ENCODE results near the gene NFASC.

The NFASC gene

DNA sequence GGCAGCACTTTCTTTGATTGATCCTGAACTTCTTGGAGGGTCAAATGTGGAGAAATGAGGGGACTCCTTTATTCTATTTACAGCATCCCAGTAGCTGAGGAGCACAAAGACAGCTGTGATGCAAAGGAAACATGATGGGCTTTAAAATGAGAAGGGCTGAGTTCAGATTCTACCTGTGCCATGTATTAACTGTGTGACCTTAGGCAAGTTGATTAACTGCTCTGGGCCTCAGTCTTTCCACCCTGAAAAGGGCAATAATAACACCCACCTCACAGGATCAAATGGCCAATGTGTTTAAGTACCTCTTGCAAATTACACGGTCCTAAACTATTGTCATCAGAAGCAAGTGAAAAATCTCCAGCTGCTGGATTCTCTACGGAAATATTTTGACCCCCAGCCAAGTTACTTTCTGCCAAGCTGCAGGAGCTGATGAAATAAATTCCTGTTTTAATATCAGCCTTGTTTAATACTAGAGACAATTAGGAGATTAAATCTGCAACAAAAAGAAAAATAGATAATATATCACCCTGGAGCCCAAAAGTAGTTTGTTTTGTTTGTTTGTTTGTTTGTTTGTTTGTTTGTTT, 197.9 kb downstream of the NFASC start:
- no peak overlapping the region for H3K4me2 ChIP-seq (ENCODE audit: low read length)
- no peak overlapping the region for H3K14ac ChIP-seq (ENCODE audit: low read length)
- no peaks in the 10 kb centered on the region for H3K4me1 ChIP-seq (ENCODE audit: control insufficient read depth in 1 of 2, insufficient read depth in 2 of 2, low read length in 2 of 2)
- no peak overlapping the region for H2BK12ac ChIP-seq (ENCODE audit: low read length)
- H4K91ac ChIP-seq (ENCODE audit: low read depth, low read length), result no peak overlapping the region
- H3K4me3 ChIP-seq (ENCODE audit: low read depth, low read length), result no peak overlapping the region
- H3K36me3 ChIP-seq (ENCODE audit: control insufficient read depth in 1 of 2, insufficient read depth in 2 of 2, low read length in 2 of 2), result no peaks in the 10 kb centered on the region
- DNase-seq, result no peak
- no peak overlapping the region for H3K18ac ChIP-seq (ENCODE audit: low read length)
- H3K27ac ChIP-seq (ENCODE audit: low read depth, low read length), result no peak overlapping the region
- no peak overlapping the region for H3K9ac ChIP-seq (ENCODE audit: low read length)
- H3K23ac ChIP-seq (ENCODE audit: low read length), result no peak overlapping the region
- H2BK120ac ChIP-seq (ENCODE audit: insufficient read depth, low read length, poor library complexity), result no peak overlapping the region
- H3K27me3 ChIP-seq (ENCODE audit: insufficient read depth, low read length), result no peaks in the 10 kb centered on the region
- peaks cover 2% of the 10 kb centered on the region for H3K9me3 ChIP-seq (ENCODE audit: insufficient read depth, low read depth, low read length)
- WGBS (ENCODE audit: extremely low coverage, insufficient coverage, insufficient read length), result no CpG with 5 or more reads among the region's 2 CpGs
- H3K79me2 ChIP-seq (ENCODE audit: control insufficient read depth, insufficient read depth, low read length, poor library complexity), result no peaks in the 10 kb centered on the region
- no peaks in the 10 kb centered on the region for H3K79me1 ChIP-seq (ENCODE audit: low read length)
- H2BK5ac ChIP-seq (ENCODE audit: low read depth, low read length, poor library complexity), result no peak overlapping the region
- H4K12ac ChIP-seq (ENCODE audit: low read depth, low read length), result no peak overlapping the region
- H3K4ac ChIP-seq (ENCODE audit: low read depth, low read length), result no peak overlapping the region
- no peak overlapping the region for H2AFZ ChIP-seq (ENCODE audit: insufficient read depth, low read length, poor library complexity)
- no peak overlapping the region for H4K8ac ChIP-seq (ENCODE audit: low read depth, low read length)
- no peak overlapping the region for H2AK5ac ChIP-seq (ENCODE audit: low read length)

DNA sequence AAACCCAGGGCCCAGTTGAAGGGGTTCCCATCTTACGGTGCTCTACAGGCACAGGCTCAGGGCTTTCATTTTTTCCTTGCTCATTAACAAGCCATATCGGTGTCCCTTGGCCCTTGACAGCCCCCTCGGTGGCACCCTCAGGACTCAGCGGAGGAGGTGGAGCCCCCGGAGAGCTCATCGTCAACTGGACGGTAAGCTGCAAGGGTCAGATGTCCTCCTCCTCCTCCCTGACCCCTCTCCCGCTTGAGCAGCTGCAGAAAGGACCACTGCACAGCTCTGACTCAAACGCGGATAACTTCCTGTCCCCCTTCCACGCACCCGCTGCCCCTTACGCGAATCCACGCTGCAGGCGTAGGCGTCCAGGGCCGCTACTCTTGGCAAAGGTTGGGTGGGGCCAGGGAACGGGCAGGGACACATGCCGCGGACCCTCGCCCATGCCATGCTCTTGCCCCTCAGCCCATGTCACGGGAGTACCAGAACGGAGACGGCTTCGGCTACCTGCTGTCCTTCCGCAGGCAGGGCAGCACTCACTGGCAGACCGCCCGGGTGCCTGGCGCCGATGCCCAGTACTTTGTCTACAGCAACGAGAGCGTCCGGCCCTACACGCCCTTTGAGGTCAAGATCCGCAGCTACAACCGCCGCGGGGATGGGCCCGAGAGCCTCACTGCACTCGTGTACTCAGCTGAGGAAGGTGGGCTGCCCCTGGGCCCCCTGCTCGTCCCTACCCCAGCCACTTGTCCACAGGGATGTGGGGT, 198.9 kb downstream of the NFASC start:
- no peak overlapping the region for H2BK5ac ChIP-seq (ENCODE audit: low read depth, low read length, poor library complexity)
- no peaks in the 10 kb centered on the region for H3K36me3 ChIP-seq (ENCODE audit: control insufficient read depth in 1 of 2, insufficient read depth in 2 of 2, low read length in 2 of 2)
- peaks cover 3% of the 10 kb centered on the region for H3K9me3 ChIP-seq (ENCODE audit: insufficient read depth, low read depth, low read length)
- H3K4me1 ChIP-seq (ENCODE audit: control insufficient read depth in 1 of 2, insufficient read depth in 2 of 2, low read length in 2 of 2), result no peaks in the 10 kb centered on the region
- no peak overlapping the region for H3K14ac ChIP-seq (ENCODE audit: low read length)
- no peak overlapping the region for H3K27ac ChIP-seq (ENCODE audit: low read depth, low read length)
- H3K4me3 ChIP-seq (ENCODE audit: low read depth, low read length), result no peak overlapping the region
- no peak overlapping the region for H2AK5ac ChIP-seq (ENCODE audit: low read length)
- no peaks in the 10 kb centered on the region for H3K79me2 ChIP-seq (ENCODE audit: control insufficient read depth, insufficient read depth, low read length, poor library complexity)
- no peak overlapping the region for H4K8ac ChIP-seq (ENCODE audit: low read depth, low read length)
- H3K27me3 ChIP-seq (ENCODE audit: insufficient read depth, low read length), result no peaks in the 10 kb centered on the region
- H3K79me1 ChIP-seq (ENCODE audit: low read length), result no peaks in the 10 kb centered on the region
- no peak overlapping the region for H2AFZ ChIP-seq (ENCODE audit: insufficient read depth, low read length, poor library complexity)
- no peak overlapping the region for H3K4ac ChIP-seq (ENCODE audit: low read depth, low read length)
- no peak overlapping the region for H3K18ac ChIP-seq (ENCODE audit: low read length)
- H4K12ac ChIP-seq (ENCODE audit: low read depth, low read length), result no peak overlapping the region
- H2BK120ac ChIP-seq (ENCODE audit: insufficient read depth, low read length, poor library complexity), result no peak overlapping the region
- H3K23ac ChIP-seq (ENCODE audit: low read length), result no peak overlapping the region
- no peak overlapping the region for H3K9ac ChIP-seq (ENCODE audit: low read length)
- H2BK12ac ChIP-seq (ENCODE audit: low read length), result no peak overlapping the region
- no peak overlapping the region for H3K4me2 ChIP-seq (ENCODE audit: low read length)
- H4K91ac ChIP-seq (ENCODE audit: low read depth, low read length), result no peak overlapping the region
- DNase-seq, result no peak
- WGBS (ENCODE audit: extremely low coverage, insufficient coverage, insufficient read length), result no CpG with 5 or more reads among the region's 42 CpGs

GRCh38 chr1:205071028-205071409, 200.4 kb downstream of the NFASC start:
- Histone ChIP-seq H3K4me2 (ENCODE audit: low read length) (no peak overlapping the region), H2AFZ (ENCODE audit: insufficient read depth, low read length, poor library complexity) (no peak overlapping the region), H3K9ac (ENCODE audit: low read length) (no peak overlapping the region), H3K27ac (ENCODE audit: low read depth, low read length) (no peak overlapping the region), H3K4me1 (ENCODE audit: control insufficient read depth in 1 of 2, insufficient read depth in 2 of 2, low read length in 2 of 2) (no peaks in the 10 kb centered on the region), H4K8ac (ENCODE audit: low read depth, low read length) (no peak overlapping the region), H4K12ac (ENCODE audit: low read depth, low read length) (no peak overlapping the region), H3K36me3 (ENCODE audit: control insufficient read depth in 1 of 2, insufficient read depth in 2 of 2, low read length in 2 of 2) (no peaks in the 10 kb centered on the region), H3K14ac (ENCODE audit: low read length) (no peak overlapping the region), H3K79me1 (ENCODE audit: low read length) (no peaks in the 10 kb centered on the region), H3K4ac (ENCODE audit: low read depth, low read length) (no peak overlapping the region), H2BK120ac (ENCODE audit: insufficient read depth, low read length, poor library complexity) (no peak overlapping the region), H2AK5ac (ENCODE audit: low read length) (no peak overlapping the region), H2BK5ac (ENCODE audit: low read depth, low read length, poor library complexity) (no peak overlapping the region), H2BK12ac (ENCODE audit: low read length) (no peak overlapping the region), H3K9me3 (ENCODE audit: insufficient read depth, low read depth, low read length) (peaks cover 3% of the 10 kb centered on the region), H3K27me3 (ENCODE audit: insufficient read depth, low read length) (no peaks in the 10 kb centered on the region), H3K23ac (ENCODE audit: low read length) (no peak overlapping the region), H4K91ac (ENCODE audit: low read depth, low read length) (no peak overlapping the region), H3K18ac (ENCODE audit: low read length) (no peak overlapping the region), H3K79me2 (ENCODE audit: control insufficient read depth, insufficient read depth, low read length, poor library complexity) (no peaks in the 10 kb centered on the region), H3K4me3 (ENCODE audit: low read depth, low read length) (no peak overlapping the region)
- no peak for DNase-seq
- WGBS (ENCODE audit: extremely low coverage, insufficient coverage, insufficient read length), result no CpG with 5 or more reads among the region's 2 CpGs

- no peak overlapping the region for H3K14ac ChIP-seq (ENCODE audit: low read length)
- H3K4me2 ChIP-seq (ENCODE audit: low read length), result no peak overlapping the region
- H2AFZ ChIP-seq (ENCODE audit: insufficient read depth, low read length, poor library complexity), result no peak overlapping the region
- H3K27ac ChIP-seq (ENCODE audit: low read depth, low read length), result no peak overlapping the region
- H3K4me3 ChIP-seq (ENCODE audit: low read depth, low read length), result no peak overlapping the region
- H2BK5ac ChIP-seq (ENCODE audit: low read depth, low read length, poor library complexity), result no peak overlapping the region
- H3K79me1 ChIP-seq (ENCODE audit: low read length), result no peaks in the 10 kb centered on the region
- no peak overlapping the region for H2AK5ac ChIP-seq (ENCODE audit: low read length)
- H3K4ac ChIP-seq (ENCODE audit: low read depth, low read length), result no peak overlapping the region
- no peak overlapping the region for H4K12ac ChIP-seq (ENCODE audit: low read depth, low read length)
- no peaks in the 10 kb centered on the region for H3K4me1 ChIP-seq (ENCODE audit: control insufficient read depth in 1 of 2, insufficient read depth in 2 of 2, low read length in 2 of 2)
- H4K8ac ChIP-seq (ENCODE audit: low read depth, low read length), result no peak overlapping the region
- H3K27me3 ChIP-seq (ENCODE audit: insufficient read depth, low read length), result no peaks in the 10 kb centered on the region
- no peak overlapping the region for H2BK12ac ChIP-seq (ENCODE audit: low read length)
- no peak overlapping the region for H3K23ac ChIP-seq (ENCODE audit: low read length)
- no peaks in the 10 kb centered on the region for H3K79me2 ChIP-seq (ENCODE audit: control insufficient read depth, insufficient read depth, low read length, poor library complexity)
- no peak overlapping the region for H3K9ac ChIP-seq (ENCODE audit: low read length)
- no peak overlapping the region for H4K91ac ChIP-seq (ENCODE audit: low read depth, low read length)
- WGBS (ENCODE audit: extremely low coverage, insufficient coverage, insufficient read length), result no CpG with 5 or more reads among the region's 12 CpGs
- H3K9me3 ChIP-seq (ENCODE audit: insufficient read depth, low read depth, low read length), result peaks cover 3% of the 10 kb centered on the region
- no peaks in the 10 kb centered on the region for H3K36me3 ChIP-seq (ENCODE audit: control insufficient read depth in 1 of 2, insufficient read depth in 2 of 2, low read length in 2 of 2)
- no peak overlapping the region for H2BK120ac ChIP-seq (ENCODE audit: insufficient read depth, low read length, poor library complexity)
- no peak for DNase-seq
- H3K18ac ChIP-seq (ENCODE audit: low read length), result no peak overlapping the region
Measured at GRCh38 chr1:205071801-205072200, 201.1 kb downstream of the NFASC start.

All from trophoblast cell (in vitro differentiated cells and primary cell).